A673 (cell line): ENCODE results near the gene GZMA.

Source experiments
- CTCF ChIP-seq: fragments of 300-800, 200-600 bp; sonication (generic); conservative IDR thresholded peaks from 2 replicates; pipeline ENCODE4 v1.5.1; 2017; ENCODE audit warnings: low read depth, mild to moderate bottlenecking, antibody characterized with exemption, low read length, moderate library complexity, mixed read lengths
- EZH2 ChIP-seq: fragments of 200-600 bp; sonication (generic); IDR thresholded peaks from 2 replicates; pipeline ENCODE4 v1.6.1; 2017; ENCODE audit warnings: borderline replicate concordance, low read depth, mild to moderate bottlenecking, mixed read lengths, antibody characterized with exemption, low read length; ENCODE audit not compliant: poor library complexity, severe bottlenecking

- TF ChIP-seq CTCF (no peak), EZH2 (no peak)
Measured at GRCh38 chr5:55110217-55110616, 7.8 kb downstream of the GZMA start.
